ENCODE measurements around the gene RTL5.
A peak's percentile ranks its signal among the peaks of the same experiment; 100 is the strongest.

Gene RTL5

GRCh38 chrX:72126048-72126415, 5.7 kb downstream of the RTL5 start:
- no peak overlapping the region for H3K4me3 ChIP-seq (ENCODE audit: control insufficient read depth, low read depth, low read length)
- DNase-seq (ENCODE audit: low read depth): no peak
- no peak for TF ChIP-seq CTCF (IDR thresholded peaks at IDR 0.05; ENCODE audit: control insufficient read depth, insufficient read depth, low read depth, low read length, missing control alignments)

- TF ChIP-seq CTCF (IDR thresholded peaks at IDR 0.05; ENCODE audit: control insufficient read depth, insufficient read depth, low read depth, low read length, missing control alignments): no peak
- H3K4me3 ChIP-seq (ENCODE audit: control insufficient read depth, low read depth, low read length): no peak overlapping the region
- DNase-seq (ENCODE audit: low read depth): no peak
Observed at GRCh38 chrX:72125331-72126047, 6.2 kb downstream of the RTL5 start.

- no peak for DNase-seq (ENCODE audit: low read depth)
- no peak for TF ChIP-seq CTCF (IDR thresholded peaks at IDR 0.05; ENCODE audit: control insufficient read depth, insufficient read depth, low read depth, low read length, missing control alignments)
- H3K4me3 ChIP-seq (ENCODE audit: control insufficient read depth, low read depth, low read length): no peak overlapping the region
Observed at GRCh38 chrX:72124540-72125201, 7.0 kb downstream of the RTL5 start.

- DNase-seq (ENCODE audit: low read depth): no peak
- no peak overlapping the region for H3K4me3 ChIP-seq (ENCODE audit: control insufficient read depth, low read depth, low read length)
- TF ChIP-seq CTCF (IDR thresholded peaks at IDR 0.05; ENCODE audit: control insufficient read depth, insufficient read depth, low read depth, low read length, missing control alignments): no peak
Observed at GRCh38 chrX:72123471-72124185, 8.1 kb downstream of the RTL5 start.

GRCh38 chrX:72122621-72123337, 8.9 kb downstream of the RTL5 start:
- no peak for TF ChIP-seq CTCF (IDR thresholded peaks at IDR 0.05; ENCODE audit: control insufficient read depth, insufficient read depth, low read depth, low read length, missing control alignments)
- no peak overlapping the region for H3K4me3 ChIP-seq (ENCODE audit: control insufficient read depth, low read depth, low read length)
- no peak for DNase-seq (ENCODE audit: low read depth)

- peak; percentile 32 for DNase-seq (ENCODE audit: low read depth)
- TF ChIP-seq CTCF (IDR thresholded peaks at IDR 0.05; ENCODE audit: control insufficient read depth, insufficient read depth, low read depth, low read length, missing control alignments): no peak
- no peak overlapping the region for H3K4me3 ChIP-seq (ENCODE audit: control insufficient read depth, low read depth, low read length)
Observed at GRCh38 chrX:72121383-72121782, 10.3 kb downstream of the RTL5 start.
